Hematopoietic multipotent progenitor cell treated with erythropoietin and hydrocortisone succinate and interleukin-3 and kit ligand, for 15 days (in vitro differentiated cells): ENCODE measurements around the gene NBEA.

Experiments used
- DNase-seq: peaks from one replicate; pipeline ENCODE4 v3.0.0-alpha.2; 2015; ENCODE audit warnings: low spot score

NBEA gene

GRCh38 chr13:35475960-35476943 is 534.2 kb downstream of the NBEA start, which contains the start of gene MAB21L1:
Gene MAB21L1, minus strand, starts transcription at chr13:35476689. Its CDS starts 551 bp downstream, at chr13:35476138.
- no peak for DNase-seq

GRCh38 chr13:35477386-35477946 is 535.4 kb downstream of the NBEA start:
- no peak for DNase-seq

DNA sequence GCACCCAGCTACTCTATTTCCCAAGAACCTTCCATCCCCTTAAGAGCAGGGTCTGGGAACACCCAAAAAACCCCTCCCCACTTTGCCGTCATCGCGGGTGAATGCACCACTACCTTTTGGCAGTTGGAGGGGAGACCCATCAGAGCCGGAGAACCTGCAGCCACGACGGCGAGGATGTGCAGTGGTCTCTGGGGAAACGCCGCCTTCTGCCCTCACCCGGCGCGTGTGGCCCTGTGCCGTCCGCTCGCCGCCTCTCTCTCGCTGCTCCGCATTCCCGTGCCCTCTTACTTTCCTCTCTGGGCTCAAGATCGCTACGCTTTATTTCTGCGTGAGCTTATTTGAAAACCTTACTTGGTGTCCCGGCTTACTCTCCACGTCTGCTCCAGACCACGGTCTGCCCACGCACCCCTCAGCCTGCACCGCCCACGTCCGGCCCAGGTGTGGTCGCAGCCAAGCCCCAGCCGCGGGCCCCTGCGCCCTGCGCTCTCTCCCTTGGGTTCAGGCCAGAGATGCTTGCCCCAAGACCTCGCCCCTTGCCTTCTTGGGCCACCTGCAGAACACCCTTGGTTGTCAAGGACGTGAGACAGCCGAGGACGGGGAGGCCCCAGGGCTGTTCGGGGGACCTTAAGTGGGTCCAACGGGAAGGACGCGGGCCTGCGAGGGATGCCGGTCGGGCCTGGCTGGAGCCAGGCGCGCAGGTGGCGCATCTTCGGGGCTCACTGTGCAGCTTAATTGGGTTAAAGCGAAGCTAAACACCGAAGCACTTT is 536.4 kb downstream of the NBEA start:
- no peak for DNase-seq

DNA sequence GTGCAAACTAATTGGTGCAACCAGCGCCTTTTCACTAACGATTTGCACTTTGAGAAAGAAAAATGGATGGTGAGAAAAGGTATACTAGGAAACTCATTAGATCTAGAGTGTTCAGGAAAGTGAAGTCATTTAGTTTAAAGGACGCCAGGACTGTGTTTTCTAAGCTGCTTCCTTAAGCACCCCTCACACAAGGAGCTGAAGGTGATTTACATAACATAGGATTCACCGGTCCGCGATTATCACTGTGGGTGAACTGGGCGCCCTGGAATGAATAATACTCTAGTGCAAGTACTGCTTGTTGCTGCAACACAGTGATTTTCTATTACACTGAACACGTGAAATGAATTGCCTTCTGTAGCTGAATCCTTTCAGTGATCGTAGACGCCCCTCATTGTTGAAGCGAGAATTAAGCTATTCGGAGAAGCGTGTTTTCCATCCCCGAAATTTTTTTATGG is 537.0 kb downstream of the NBEA start:
- DNase-seq = no peak

- DNase-seq = no peak
Observed at GRCh38 chr13:35479706-35480105, 537.6 kb downstream of the NBEA start.

DNA sequence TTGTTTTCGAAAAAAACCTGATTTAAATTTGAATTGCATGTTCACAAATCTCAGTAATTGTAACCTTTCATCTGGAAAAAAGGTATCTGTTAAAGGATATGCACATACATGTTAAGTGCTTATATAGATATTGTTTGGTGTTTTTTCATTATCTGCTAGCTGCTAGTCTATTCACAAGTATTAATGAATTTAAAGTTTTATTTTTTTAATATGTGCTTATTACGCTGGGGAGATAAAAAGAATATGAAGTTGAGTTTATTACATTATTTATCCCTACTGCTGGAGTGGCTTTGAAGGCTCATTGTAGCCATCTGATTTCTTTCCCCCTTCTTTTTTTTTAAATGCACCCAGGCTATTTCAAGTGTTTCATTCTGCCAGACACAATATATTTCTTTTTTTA is 538.3 kb downstream of the NBEA start:
- DNase-seq = no peak

- no peak for DNase-seq
Observed at GRCh38 chr13:35481777-35482176, 539.7 kb downstream of the NBEA start.

DNA sequence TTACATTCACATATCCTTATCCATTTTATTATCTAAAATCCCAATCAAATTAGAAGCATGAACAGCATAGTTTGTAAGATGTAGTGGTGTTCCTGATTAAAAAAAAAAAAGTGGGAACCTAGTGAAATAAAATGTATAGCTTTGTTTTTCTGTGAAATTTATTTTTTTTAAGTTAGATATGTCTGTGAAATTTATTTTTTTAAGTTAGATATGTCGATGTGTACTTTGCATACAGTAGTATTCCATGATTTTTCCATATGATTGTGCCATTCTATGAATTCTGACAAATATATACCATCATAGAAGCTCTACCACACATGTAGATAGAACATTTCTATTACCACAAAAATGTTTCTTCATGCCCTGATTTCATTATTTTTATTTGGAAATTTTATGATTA is 540.5 kb downstream of the NBEA start:
- no peak for DNase-seq

DNA sequence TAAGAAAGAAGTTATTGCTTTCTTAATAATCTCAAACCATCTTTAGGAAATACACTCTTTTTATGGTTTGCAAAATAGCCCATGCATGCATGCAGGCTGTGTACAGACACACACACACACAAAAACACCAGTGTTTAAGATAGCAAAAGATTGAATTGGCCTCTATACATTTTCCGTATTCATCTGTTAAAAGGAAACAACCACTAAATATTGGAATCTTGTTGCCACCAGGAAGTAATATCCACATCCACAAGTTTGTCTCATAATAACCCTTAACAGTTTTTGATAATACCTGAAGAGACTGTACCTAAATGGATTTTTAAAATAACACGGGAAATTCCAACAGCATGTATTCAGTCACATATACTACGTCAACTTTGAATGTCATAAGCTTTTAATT is 541.7 kb downstream of the NBEA start:
- DNase-seq = no peak

DNA sequence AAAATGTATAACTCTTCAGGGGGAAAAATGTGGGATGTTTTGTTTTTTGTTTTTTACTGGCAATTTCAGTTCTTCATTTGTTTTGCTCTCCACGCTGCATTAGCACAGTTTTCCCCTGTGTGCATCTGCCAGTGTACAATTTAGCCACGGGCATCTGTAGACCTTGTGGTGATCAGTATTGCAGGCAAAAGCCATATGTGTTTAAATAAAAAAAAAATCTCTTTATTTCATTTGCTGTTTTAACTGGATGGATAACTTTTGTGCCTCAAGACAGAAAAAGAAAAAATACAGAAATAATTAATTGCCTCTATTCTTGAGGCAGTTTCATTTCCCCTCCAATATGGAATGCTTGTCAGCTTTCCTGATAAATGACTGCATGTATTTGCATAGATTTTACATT is 542.3 kb downstream of the NBEA start:
- no peak for DNase-seq

- DNase-seq = no peak
Observed at GRCh38 chr13:35485424-35485823, 543.4 kb downstream of the NBEA start.

DNA sequence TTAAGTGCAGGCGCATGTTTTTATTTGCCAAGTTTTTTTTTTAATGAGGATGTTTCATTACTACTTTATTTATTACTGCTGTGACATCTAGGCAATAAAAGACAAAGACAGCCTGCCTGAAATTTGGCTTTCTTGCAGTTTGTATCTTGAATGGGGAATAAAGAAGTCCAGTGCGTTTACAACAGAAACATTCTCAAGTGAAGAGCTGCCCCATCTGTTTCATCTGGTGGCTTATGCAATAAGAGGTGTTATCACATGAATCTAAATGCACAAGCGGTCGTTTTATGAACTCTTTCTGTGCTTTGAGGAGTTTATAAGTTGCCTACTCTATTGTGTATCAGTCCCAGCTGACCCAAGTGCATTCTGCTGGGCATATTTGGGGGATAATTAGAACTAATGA is 547.0 kb downstream of the NBEA start:
- DNase-seq = no peak

DNA sequence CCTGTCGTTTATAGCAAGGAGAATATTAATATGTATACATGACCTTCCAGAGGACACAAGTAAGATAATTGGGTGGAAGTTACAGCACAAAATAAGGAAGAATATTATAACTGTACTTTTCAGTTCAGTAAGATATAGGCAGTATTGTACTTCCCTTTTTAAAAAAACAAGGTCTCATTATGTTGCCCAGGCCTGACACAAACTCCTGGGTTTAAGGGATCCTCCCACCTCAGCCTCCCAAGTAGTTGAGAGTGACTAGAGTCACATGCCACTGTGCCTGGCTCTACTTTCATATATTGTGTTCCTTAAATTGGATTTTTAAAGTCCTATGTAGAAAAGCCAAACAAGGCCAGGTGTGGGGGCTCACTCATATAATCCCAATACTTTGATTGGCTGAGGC is 553.9 kb downstream of the NBEA start:
- no peak for DNase-seq

GRCh38 chr13:35496761-35497386 is 554.8 kb downstream of the NBEA start:
- no peak for DNase-seq

DNA sequence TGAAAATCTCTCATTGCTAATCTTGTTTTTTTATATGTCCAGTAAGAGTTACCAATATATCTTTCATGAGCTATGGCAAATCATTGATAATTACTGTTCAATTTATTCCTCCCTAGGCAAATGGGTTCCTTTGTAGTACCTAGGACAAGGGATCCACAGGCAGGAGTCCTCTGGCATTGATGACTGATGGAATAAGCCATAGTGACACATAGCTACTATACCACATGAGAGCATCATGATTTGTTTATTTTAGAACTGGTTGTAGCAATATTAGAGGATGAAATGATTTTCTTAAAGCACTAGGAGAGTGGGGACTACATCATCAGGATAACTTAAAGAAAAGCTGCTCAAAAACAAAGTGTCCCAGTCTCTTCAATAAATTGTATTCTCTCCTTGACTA is 556.2 kb downstream of the NBEA start:
- no peak for DNase-seq

- DNase-seq = no peak
Observed at GRCh38 chr13:35499196-35499662, 557.2 kb downstream of the NBEA start.

- DNase-seq = no peak
Observed at GRCh38 chr13:35499676-35500075, 557.6 kb downstream of the NBEA start.

DNA sequence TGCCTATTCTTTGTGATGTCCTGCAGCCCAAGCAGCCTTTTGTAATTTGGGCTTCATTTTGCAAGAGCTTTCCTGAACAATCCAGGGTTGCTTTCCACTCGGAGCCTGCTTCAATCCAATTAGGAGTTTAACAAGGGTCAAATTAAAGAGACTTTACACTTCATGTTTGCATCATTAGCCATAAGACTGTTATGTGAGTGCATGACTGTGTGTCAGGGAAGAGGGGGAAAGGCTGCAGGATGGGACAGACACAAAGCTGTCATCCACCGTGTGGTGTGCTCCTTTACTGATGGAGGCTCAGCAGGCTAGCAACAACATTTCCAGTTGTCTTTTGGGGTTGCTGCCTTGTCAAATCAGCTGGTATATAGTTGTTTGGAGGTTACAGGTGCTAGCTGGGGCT is 558.1 kb downstream of the NBEA start:
- DNase-seq = no peak

DNA sequence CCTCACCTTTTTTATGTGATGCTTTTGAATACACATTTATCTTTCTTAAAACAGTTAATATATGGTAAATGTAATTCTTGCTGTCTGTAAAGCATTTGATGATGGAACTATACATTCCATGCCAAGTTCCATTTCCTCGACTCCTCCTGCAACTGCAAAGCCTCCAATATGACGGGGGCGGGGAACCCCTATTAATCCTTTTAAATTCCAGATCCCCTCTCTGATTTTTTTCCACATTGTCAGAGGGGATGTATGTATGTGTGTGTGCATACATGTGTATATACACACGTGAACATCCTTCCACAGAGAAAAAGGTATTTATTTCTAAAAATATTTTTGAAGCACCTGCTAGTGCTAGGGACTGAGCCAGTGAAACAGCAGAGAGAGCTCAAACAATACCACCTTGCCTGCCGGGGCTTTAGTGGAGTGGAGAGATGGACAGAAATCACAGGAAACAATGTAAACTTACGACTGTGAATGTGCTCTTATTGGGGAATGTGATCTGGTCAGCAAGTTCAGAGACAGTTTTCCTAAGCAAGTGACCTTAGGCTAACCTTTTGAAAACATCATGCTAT is 559.7 kb downstream of the NBEA start:
- no peak for DNase-seq

- no peak for DNase-seq
Observed at GRCh38 chr13:35502456-35502855, 560.4 kb downstream of the NBEA start.

GRCh38 chr13:35512271-35512920 is 570.3 kb downstream of the NBEA start:
- no peak for DNase-seq
